ENCODE measurements around the gene TEP1. TPM values are rescaled to one million over a fixed set of nuclear protein-coding genes. Genes with fewer than 3 reads are reported as not detected.

TEP1 gene
- total and polyA plus RNA-seq, 2 of the 13 experiments (the other 11 are each of a cell fraction or from before 2014, with no cell fraction given), result 11.0 to 12.8 TPM

- BruUV-seq (replicated peaks), result no TSS peak
- no peak for DNase-seq (ENCODE audit: low spot score)
- intact Hi-C loops (cut with micrococcal nuclease; ENCODE audit: unreplicated experiment), result no loop called here
- H4K20me1 ChIP-seq (ENCODE audit: insufficient read depth, low read length), result no peaks in the 10 kb centered on the region
- no peak overlapping the region for H3K27ac ChIP-seq (ENCODE audit: extremely low read length, insufficient read depth, low read length)
- H3K4me2 ChIP-seq (ENCODE audit: low read depth, low read length), result peak overlapping the region; percentile 95; the same call in 1 of the 2 replicates
- peak overlapping the region in 2 of 3 experiments; percentile 11 to 88; a peak in 1 of 6 replicates for H3K4me3 ChIP-seq (replicated peaks in 1 of 3; ENCODE audit: insufficient read depth in 1 of 3, low read depth in 2 of 3, low read length in 3 of 3)
- H3K27me3 ChIP-seq (ENCODE audit: control insufficient read depth in 1 of 2, insufficient read depth in 2 of 2, low read length in 2 of 2), result no peaks in the 10 kb centered on the region; a peak in 1 of 5 replicates
- ATAC-seq, result no peak
- CTCF ChIA-PET (ENCODE audit: low intra/inter-chr PET ratio, low total read pairs), result no interaction called here
- POLR2A ChIA-PET, result interaction anchor here (0.8 to 4.0 kb wide), 7 partner anchors 12 to 113 kb away, joined by 3 to 59 read pairs (median 35); partner anchors contain the start of genes PARP2, PNP and TEP1
- H3K79me2 ChIP-seq (ENCODE audit: insufficient read depth, low read length), result peaks cover 48% of the 10 kb centered on the region
- 98% methylated on average over 13 of the region's 13 CpGs for WGBS (ENCODE audit: low lambda C conversion rate)
- H3K4me1 ChIP-seq (ENCODE audit: insufficient read depth, low read length), result peaks cover 47% of the 10 kb centered on the region
- H3K36me3 ChIP-seq (replicated peaks in 1 of 2; ENCODE audit: control insufficient read depth in 1 of 2, insufficient read depth in 2 of 2, low read length in 2 of 2), result peaks cover 15 to 37% of the 10 kb centered on the region in 2 experiments
- H2AFZ ChIP-seq (ENCODE audit: low read length), result no peak overlapping the region
- in situ Hi-C loops (cut with HindIII; ENCODE audit: extremely low pct_ligation_motif_present, low pct_unique_long_range_greater_than_20kb), result loop anchor here (5.0 to 25.0 kb wide), 3 partner anchors 40 to 155 kb away; partner anchors contain the start of genes CCNB1IP1 and PARP2
- peak overlapping the region; percentile 91; the same call in 1 of the 2 replicates for H3K9ac ChIP-seq (ENCODE audit: insufficient read depth, low read depth, low read length)
- FAIRE-seq, result no peak
- H3K9me3 ChIP-seq (ENCODE audit: low read length), result no peaks in the 10 kb centered on the region
- TF ChIP-seq ZNF598 (CRISPR knock-in tag; IDR thresholded peaks at IDR 0.05; ENCODE audit: borderline replicate concordance), result 0 out of 2 replicates have a peak, but pooled peaks have one; percentile 63
- no peak for TF ChIP-seq CEBPB (IDR thresholded peaks at IDR 0.05; ENCODE audit: borderline replicate concordance, low read depth, low read length)
- no peak for TF ChIP-seq MEIS2 (CRISPR knock-in tag; IDR thresholded peaks at IDR 0.05)
- 0 out of 2 replicates have a peak, but pooled peaks have one; percentile 27 for TF ChIP-seq PHF20 (CRISPR knock-in tag; IDR thresholded peaks at IDR 0.05)
- TF ChIP-seq AHR (CRISPR knock-in tag; IDR thresholded peaks at IDR 0.05), result 0 out of 2 replicates have a peak, but pooled peaks have one; percentile 43
- TF ChIP-seq MED8 (CRISPR knock-in tag; IDR thresholded peaks at IDR 0.05; ENCODE audit: insufficient replicate concordance), result peak; percentile 17
- TF ChIP-seq, protein P1, sequence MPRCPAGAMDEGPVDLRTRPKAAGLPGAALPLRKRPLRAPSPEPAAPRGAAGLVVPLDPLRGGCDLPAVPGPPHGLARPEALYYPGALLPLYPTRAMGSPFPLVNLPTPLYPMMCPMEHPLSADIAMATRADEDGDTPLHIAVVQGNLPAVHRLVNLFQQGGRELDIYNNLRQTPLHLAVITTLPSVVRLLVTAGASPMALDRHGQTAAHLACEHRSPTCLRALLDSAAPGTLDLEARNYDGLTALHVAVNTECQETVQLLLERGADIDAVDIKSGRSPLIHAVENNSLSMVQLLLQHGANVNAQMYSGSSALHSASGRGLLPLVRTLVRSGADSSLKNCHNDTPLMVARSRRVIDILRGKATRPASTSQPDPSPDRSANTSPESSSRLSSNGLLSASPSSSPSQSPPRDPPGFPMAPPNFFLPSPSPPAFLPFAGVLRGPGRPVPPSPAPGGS (CRISPR knock-in tag; IDR thresholded peaks at IDR 0.05), result no peak
- peak; percentile 75 for TF ChIP-seq ZBTB33 (CRISPR knock-in tag; IDR thresholded peaks at IDR 0.05)
- TF ChIP-seq ZBTB10 (CRISPR knock-in tag; IDR thresholded peaks at IDR 0.05; ENCODE audit: borderline replicate concordance), result no peak
- peak; percentile 87 for TF ChIP-seq AGO2 (optimal IDR thresholded peaks at IDR 0.05; ENCODE audit: low read depth, low read length)
- TF ChIP-seq, protein P2, sequence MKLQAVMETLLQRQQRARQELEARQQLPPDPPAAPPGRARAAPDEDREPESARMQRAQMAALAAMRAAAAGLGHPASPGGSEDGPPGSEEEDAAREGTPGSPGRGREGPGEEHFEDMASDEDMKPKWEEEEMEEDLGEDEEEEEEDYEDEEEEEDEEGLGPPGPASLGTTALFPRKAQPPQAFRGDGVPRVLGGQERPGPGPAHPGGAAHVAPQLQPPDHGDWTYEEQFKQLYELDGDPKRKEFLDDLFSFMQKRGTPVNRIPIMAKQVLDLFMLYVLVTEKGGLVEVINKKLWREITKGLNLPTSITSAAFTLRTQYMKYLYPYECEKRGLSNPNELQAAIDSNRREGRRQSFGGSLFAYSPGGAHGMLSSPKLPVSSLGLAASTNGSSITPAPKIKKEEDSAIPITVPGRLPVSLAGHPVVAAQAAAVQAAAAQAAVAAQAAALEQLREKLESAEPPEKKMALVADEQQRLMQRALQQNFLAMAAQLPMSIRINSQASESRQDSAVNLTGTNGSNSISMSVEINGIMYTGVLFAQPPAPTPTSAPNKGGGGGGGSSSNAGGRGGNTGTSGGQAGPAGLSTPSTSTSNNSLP (IDR thresholded peaks at IDR 0.05; ENCODE audit: low read depth, low read length), result no peak
- TF ChIP-seq, protein P3, sequence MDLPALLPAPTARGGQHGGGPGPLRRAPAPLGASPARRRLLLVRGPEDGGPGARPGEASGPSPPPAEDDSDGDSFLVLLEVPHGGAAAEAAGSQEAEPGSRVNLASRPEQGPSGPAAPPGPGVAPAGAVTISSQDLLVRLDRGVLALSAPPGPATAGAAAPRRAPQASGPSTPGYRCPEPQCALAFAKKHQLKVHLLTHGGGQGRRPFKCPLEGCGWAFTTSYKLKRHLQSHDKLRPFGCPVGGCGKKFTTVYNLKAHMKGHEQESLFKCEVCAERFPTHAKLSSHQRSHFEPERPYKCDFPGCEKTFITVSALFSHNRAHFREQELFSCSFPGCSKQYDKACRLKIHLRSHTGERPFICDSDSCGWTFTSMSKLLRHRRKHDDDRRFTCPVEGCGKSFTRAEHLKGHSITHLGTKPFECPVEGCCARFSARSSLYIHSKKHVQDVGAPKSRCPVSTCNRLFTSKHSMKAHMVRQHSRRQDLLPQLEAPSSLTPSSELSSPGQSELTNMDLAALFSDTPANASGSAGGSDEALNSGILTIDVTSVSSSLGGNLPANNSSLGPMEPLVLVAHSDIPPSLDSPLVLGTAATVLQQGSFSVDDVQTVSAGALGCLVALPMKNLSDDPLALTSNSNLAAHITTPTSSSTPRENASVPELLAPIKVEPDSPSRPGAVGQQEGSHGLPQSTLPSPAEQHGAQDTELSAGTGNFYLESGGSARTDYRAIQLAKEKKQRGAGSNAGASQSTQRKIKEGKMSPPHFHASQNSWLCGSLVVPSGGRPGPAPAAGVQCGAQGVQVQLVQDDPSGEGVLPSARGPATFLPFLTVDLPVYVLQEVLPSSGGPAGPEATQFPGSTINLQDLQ (CRISPR knock-in tag; IDR thresholded peaks at IDR 0.05), result 0 out of 2 replicates have a peak, but pooled peaks have one; percentile 24
- no peak for TF ChIP-seq SP4 (CRISPR knock-in tag; IDR thresholded peaks at IDR 0.05)
These were observed 43.7 kb upstream of the TEP1 start for GRCh38 chr14:20456971-20457370.
